H1 (cell line): ENCODE data around the gene OPCML. TPM values are rescaled to one million over a fixed set of nuclear protein-coding genes. Genes with fewer than 3 reads are reported as not detected.

Experiments used
- BACH1 ChIP-seq: IDR thresholded peaks from 2 replicates; pipeline ENCODE4 v1.6.1; 2012; ENCODE audit warnings: low read length, improper control_type of control experiment
- HDAC2 ChIP-seq, 2 experiments: fragments of 300-600 bp in 1 of 2; sonication (generic) in 1 of 2; IDR thresholded peaks; 2 replicates each; pipeline ENCODE4 v1.6.1; 2011 to 2012; ENCODE audit warnings: low read depth in 2 of 2, low read length in 2 of 2, mild to moderate bottlenecking in 2 of 2, moderate library complexity in 2 of 2, borderline replicate concordance in 1 of 2, inconsistent platforms in 1 of 2
- JUND ChIP-seq: IDR thresholded peaks from 2 replicates; pipeline ENCODE4 v1.6.1; 2011; ENCODE audit warnings: mild to moderate bottlenecking, improper control_type of control experiment, low read length
- SIX5 ChIP-seq: IDR thresholded peaks from 2 replicates; pipeline ENCODE4 v1.6.1; 2011; ENCODE audit warnings: mild to moderate bottlenecking, low read depth, low read length
- SRF ChIP-seq: IDR thresholded peaks from 2 replicates; pipeline ENCODE4 v1.6.1; 2011; ENCODE audit warnings: mild to moderate bottlenecking, low read depth, low read length, moderate library complexity
- polyA plus RNA-seq, 7 experiments: library from polyadenylated mRNA; depleted of rRNA in 3 of 7; stranded (reverse) in 5 of 7; unstranded in 2 of 7; fragments of >200 nt in 5 of 7; fragments of 200-250 nt in 2 of 7; gene quantifications; 1 replicate in 5 of 7; 2 replicates in 1 of 7; 4 replicates in 1 of 7; pipeline versions ENCODE4 v1.2.1 to v1.2.3, GENCODE V29; 2011 to 2013; ENCODE audit warnings: missing spikeins in 2 of 7, mixed read lengths in 2 of 7
- total RNA-seq: library from RNA; stranded (reverse); fragmentation: NEBNext Ultra II Directional; extraction: Animal tissue kit (Norgen Biotek cat#: 25700); gene quantifications from 2 replicates; pipeline ENCODE4 v1.2.1, GENCODE V29; 2021
- TF ChIP-seq, protein P1 (sequence below), 3 experiments: IDR thresholded peaks; 1 replicate in 2 of 3; 2 replicates in 1 of 3; pipeline versions ENCODE4 v1.5.1 to v1.6.1; 2011; ENCODE audit warnings: low read length in 3 of 3, mild to moderate bottlenecking in 3 of 3, inconsistent platforms in 2 of 3, low read depth in 1 of 3, moderate library complexity in 1 of 3; ENCODE audit not compliant: insufficient read depth in 1 of 3; ENCODE audit errors: control extremely low read depth in 1 of 3

Gene OPCML
- total and polyA plus RNA-seq, 2 of the 8 experiments (the other 6 are each of a cell fraction or from before 2014, with no cell fraction given), result 2.3 to 3.1 TPM

DNA sequence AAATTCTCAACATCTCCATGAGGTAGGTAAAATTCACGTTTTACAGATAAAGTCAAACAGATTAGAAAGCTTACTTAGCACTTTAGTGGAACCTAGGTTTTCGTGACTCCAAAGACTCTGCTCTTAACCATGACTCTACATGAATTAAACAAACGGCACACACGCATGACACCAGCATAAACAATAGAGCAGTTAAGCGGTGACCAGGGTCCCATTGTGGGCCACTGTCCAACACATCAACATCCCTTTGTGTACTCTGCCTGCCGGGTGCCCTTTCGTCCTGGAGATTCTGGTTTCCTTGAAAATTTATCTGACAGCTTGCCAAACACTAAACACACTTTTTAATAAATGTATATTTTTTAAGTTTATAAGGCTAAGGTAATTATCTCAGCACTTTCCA lies 941.7 kb downstream of the OPCML start (continued):
- TF ChIP-seq SIX5 (no peak), BACH1 (no peak), JUND (no peak), HDAC2 (IDR thresholded peaks at IDR 0.05; ENCODE audit: borderline replicate concordance in 1 of 2, low read depth in 2 of 2, low read length in 2 of 2) (no peak), SRF (no peak)
- TF ChIP-seq, protein P1, sequence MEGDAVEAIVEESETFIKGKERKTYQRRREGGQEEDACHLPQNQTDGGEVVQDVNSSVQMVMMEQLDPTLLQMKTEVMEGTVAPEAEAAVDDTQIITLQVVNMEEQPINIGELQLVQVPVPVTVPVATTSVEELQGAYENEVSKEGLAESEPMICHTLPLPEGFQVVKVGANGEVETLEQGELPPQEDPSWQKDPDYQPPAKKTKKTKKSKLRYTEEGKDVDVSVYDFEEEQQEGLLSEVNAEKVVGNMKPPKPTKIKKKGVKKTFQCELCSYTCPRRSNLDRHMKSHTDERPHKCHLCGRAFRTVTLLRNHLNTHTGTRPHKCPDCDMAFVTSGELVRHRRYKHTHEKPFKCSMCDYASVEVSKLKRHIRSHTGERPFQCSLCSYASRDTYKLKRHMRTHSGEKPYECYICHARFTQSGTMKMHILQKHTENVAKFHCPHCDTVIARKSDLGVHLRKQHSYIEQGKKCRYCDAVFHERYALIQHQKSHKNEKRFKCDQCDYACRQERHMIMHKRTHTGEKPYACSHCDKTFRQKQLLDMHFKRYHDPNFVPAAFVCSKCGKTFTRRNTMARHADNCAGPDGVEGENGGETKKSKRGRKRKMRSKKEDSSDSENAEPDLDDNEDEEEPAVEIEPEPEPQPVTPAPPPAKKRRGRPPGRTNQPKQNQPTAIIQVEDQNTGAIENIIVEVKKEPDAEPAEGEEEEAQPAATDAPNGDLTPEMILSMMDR (IDR thresholded peaks at IDR 0.05; ENCODE audit: control extremely low read depth in 1 of 3, insufficient read depth in 1 of 3, low read depth in 1 of 3, low read length in 3 of 3), result no peak
